ENCODE data around the gene TRPC6.
A peak's percentile ranks its signal among the peaks of the same experiment; 100 is the strongest.
"Not testable (repeated sequence)": the region's sequence is repeated elsewhere in the genome, so short reads cannot be mapped to it uniquely, and the experiment has no call there.

Gene TRPC6

DNA sequence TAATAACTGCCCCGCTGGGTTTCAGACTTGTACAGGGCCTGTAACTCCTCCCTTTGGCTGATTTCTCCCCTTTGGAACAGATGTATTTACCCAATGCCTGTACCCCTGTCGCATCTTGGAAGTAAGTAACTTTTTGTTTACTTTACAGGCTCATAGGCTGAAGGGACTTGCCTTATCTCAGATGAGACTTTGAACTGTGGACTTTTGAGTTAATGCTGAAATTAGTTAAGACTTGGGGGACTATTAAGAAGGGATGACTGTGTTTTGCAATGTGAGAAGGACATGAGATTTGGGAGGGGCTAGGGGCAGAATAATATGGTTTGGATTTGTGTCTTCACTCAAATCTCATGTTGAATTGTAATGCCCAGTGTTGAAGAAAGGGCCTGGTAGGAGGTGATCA, 62.0 kb downstream of the TRPC6 start:
- no peak for DNase-seq (ENCODE audit: low spot score)

DNA sequence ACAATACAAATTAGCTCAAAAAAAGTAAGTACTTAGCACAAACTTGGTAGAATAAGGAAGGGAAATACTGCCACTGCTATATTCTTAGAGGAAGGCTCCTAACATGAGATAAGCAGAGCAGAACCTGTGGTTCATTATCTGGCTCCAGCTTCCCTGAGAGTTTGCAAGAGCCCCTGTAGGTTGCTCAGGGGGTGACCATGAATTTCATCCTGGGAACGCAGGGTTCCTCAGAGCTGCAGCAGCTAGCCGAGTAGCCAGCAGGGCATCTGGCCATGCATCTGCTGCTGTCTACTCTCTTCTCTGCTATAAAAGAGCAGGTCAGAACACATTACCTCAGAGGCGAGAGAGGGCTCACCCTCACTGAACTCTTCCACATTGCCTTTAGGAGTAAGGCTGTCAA, 67.3 kb downstream of the TRPC6 start:
- no peak for DNase-seq (ENCODE audit: low spot score)

DNA sequence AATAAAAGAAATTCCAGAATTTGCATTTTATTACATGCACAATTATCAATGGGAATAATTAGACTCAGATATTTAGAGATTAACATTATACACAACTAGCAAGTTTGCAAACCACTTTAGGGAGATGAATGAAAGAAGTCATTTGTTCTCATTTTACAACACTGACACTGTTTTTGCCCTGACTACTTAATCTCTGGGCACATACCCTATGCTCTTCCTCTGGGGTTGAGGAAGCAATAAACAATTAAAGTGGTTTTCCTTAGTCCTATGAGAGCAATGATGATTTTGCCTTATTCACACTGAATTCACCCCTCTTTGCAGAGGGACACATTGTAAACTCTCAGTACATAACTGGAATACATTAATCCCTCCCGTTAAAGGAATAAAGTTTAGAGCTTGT, 72.7 kb downstream of the TRPC6 start:
- no peak for DNase-seq (ENCODE audit: low spot score)

DNA sequence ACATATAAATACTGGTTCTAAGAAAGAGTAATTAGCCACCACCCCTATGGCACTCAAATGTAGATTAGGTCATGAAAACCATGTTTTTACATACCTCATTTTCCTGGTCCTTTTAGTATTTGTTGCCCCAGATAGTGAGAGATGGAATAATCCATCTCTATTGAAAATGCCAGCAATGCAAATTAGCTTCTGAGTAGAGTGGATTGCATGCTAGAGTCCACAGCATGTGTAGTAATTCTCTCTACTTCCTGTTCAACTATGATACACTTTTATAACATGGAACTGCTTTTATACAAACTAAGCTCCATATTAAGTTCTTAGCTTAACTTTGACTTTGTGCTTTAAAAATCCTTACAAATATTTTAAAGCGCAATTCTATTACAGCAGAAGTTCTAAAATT, 73.2 kb downstream of the TRPC6 start:
- no peak for DNase-seq (ENCODE audit: low spot score)

DNA sequence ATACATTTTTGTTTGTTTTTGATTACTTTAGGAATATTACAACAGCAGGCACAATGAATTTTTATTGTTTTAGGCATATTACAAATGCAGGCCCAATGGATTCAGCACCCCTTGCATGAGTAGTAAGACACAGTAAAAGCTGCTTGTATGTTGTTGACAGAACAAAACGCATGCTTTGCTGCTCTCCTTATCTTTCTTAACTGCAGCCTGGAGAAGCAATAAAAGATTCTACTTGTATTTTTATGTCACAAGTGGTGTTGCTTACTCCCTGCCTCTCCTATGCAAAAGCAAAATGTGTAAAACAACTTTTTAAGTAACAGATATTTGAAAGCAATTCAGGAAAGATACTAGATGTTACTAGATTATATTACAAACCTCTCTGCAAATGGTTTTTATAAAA, 73.9 kb downstream of the TRPC6 start:
- DNase-seq (ENCODE audit: low spot score) = no peak

DNA sequence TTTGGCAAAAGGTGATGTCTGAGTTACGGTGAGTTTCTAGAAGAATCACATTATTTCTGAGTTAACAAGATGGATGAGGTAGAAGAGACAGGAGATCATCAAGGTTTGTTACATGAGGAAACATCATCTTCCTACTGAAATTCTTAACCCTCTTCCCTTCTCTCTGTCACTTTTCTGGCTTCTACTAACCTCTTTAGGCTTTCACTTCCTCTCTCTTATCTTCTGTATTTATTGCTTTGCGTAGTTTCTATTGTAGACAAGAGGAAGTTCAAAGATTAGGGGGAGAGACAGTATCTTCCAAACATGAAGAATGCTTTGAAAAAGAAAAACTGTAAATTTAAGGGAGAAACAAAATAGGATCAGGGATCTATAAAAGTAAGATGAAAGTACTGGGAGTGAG, 75.4 kb downstream of the TRPC6 start:
- no peak for DNase-seq (ENCODE audit: low spot score)

DNA sequence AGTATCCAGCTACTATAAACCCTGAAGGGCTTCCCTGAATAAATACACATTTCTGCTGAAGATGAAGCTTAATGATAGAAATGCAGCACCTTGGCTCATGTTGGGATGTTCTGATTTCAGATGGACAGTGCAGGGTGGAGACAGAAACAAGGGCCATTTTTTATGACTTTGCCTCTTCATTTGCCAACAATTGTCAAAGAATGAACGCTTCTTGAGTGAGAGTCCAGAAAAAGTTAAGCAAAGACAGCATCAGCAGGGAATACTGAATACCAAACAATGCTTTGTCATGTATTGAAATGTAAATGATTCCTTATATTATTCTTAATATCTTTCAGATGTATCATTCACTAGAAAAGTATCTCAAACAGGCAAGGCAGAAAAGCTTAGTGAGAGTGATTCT, 84.9 kb downstream of the TRPC6 start:
- DNase-seq (ENCODE audit: low spot score) = no peak

DNA sequence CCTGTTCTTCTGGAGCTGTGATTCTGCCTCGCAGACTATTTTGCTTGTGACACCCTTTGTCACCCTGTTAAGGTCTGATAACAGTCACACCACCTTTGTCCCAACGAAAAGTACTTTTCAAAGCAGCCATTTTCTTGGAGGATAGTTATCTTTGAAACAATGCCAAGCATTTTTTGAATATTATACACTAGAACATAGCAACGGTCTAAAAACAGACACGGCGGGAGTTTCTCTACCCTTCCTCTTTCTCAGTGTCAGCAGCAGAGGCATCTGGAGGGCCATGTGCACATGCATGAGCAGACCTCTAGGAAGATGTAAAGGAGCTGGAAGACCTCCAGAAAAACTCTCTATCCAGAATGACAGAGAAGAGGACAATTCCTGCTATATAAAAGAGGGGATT, 86.5 kb downstream of the TRPC6 start:
- no peak for DNase-seq (ENCODE audit: low spot score)

DNA sequence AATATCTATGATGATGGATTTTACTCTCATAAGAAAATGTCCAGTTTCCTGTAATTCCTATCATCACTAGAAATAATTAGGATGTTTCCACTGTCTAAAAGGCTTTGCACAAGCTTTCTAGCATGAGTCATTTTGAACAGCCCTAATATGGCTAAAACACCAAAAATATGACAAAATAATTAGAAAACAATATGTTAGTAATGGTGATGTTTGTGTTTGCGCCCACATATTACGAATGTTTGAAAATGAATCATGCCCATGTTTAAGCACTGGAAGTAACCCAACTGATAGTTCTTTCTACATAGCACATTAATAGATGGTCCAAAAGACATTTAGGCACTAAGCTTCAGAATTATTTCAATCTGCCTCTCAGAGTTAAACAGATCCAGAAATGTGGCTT, 96.0 kb downstream of the TRPC6 start:
- DNase-seq (ENCODE audit: low spot score) = no peak

DNA sequence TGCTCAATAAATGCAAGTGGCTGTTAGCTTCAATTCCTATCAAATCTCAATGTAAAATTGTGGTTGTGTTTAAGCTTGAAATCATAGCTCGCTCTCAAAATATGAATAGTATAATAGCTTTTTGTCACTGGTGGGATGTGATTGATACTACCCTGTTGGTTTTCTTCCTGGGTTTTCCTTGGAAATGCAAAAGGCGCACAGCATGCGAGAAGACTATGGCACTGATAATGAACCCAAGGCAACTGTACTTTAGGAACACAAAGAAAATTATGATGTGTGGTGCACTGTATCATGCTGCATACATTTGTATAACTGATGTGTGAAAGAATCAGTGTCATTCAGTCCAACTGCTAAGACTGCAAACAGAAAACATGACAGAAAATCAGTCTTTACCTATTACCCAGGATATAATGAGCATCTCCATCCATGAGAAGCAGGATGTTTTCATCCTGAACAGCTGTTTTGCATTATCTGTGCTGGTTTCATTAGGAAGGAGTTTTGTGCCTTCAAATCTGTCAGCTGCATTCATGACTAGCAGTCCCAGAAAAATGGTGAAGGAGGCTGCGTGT, 101.2 kb downstream of the TRPC6 start:
- no peak for DNase-seq (ENCODE audit: low spot score)

DNA sequence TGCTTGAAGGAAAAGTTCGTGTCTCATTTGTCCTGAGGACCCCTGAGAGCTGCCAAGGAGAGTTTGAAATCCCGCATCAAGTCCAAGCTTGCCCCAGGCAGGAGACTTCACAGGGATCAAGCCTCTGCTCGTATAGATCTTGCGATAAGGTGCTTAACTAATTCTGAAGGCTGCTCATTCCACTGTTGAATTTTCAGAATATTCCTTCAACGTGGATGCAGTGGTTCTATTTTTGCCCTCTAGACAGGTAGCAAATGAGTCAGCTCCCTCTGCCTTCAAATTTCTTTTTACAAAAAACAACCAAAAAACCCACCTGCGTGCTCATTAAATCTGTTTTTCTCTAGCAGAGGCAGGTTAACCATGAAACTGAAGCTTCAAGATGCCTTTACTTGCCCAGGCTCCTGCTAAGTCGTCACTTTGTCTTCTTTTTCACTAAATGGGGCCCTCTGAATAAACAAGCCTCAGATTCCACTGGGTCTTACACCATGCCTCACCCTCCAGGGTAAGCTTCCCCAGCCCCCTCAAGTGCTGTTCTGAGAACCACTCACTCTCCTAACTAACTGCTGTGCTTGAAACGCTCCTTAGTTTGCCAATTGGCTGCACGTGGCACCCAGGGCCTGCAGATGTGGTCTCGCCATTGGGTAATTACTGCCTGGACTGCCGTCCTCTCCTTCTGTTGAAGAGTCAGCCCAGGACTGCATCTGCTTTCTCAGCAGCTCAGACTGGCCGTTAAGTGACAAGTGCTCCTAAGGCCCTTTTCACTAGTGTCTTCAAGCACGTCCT, 105.0 kb downstream of the TRPC6 start:
- no peak for DNase-seq (ENCODE audit: low spot score)

DNA sequence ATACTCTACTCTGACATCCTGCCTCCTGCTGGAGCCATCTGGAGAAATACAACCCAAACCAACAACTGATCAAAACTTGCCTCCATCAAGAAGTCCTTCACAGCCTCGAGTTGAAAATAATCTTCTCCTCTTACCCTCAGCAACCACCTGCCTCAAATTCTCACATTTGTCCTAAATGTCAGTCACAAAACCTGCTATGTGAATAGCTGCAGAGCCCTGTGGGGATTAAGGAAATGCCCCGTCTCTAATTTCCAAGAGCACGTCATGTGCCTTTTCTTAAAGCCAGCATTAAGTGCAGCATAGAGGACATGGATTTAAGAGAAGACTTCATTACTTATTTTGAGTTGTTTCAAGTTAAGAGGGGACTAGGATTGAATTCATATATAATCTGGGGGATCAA, 105.9 kb downstream of the TRPC6 start:
- no peak for DNase-seq (ENCODE audit: low spot score)

DNA sequence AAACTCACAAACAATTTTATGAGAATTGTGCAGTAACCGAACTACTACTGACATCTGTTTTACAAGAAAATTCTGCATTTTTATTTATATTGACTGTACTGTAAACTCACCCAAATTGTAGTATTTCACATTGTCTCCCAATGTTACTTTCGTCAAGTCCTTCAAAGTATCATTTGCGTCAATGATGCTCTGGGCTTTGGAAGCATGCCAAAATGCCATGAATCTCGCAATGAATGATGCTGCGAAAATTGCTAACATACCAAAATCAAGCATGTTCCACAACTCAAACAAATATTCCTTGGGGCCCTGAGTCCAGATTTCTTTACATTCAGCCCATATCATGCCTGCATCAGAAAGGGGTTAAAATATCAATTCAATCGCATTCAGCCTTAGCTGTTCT, 107.6 kb downstream of the TRPC6 start:
- DNase-seq (ENCODE audit: low spot score) = no peak

DNA sequence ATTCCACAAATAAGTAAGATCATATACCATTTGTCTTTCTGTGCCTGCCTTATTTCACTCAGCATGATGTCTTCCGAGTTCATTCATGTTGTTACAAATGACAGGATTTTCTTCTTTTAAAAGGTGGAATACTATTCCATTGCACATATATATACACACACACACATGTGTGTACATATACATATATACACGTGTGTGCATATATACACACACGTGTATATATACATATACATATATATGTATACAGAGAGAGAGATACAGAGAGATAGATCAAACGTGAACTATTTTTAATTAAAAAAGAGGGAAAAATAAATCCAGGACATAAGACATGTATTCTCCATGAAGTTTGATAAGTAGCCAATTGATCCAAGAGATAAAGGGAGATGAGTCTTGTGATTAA, 108.1 kb downstream of the TRPC6 start:
- no peak for DNase-seq (ENCODE audit: low spot score)

DNA sequence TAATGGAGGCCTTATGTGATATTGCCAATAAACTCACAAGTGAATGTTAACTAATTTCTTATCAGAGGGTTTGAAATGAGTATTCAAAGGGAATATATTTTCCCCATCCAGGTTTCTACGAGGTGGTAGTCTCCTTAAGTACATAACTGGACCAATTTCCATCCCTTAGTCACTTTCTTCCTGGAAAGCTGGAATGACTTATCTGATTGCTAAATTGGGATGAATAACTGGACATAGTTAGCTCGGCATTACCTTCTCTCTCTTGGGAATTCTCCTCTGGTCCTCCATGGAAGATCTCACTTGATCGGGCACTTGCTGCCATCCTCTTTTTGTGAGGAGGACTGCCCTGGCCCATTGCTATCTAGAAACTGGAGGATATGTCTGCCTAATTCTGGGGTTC, 109.1 kb downstream of the TRPC6 start:
- DNase-seq (ENCODE audit: low spot score) = no peak

DNA sequence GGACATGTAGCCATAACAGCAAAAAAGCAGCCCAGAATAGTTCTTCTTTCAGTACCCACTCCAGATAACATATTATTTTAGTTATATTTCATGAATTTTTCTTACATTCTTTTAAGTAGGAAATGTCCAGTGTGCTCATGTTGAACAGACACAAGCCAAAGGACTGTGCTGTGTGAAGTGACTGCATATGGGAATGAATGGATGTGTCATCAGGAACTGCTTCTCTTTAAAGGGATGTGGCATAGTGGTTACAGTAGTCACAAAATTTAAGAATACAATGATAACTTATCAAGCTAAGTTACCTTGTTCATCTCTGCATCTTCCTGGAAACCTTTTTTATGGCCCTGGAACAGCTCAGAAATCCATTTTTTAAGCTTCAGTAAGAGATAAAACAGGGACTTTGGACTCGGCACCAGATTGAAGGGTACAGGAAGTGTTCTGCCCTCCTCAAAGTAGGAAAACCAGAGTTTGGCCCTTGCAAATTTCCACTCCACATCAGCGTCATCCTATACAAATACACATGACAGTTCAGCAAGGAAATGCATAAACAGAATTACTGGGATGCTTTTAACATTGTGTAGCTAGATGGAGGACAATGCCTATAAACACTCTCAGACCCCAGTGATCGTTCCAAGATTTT, 112.8 kb downstream of the TRPC6 start:
- DNase-seq (ENCODE audit: low spot score) = no peak

DNA sequence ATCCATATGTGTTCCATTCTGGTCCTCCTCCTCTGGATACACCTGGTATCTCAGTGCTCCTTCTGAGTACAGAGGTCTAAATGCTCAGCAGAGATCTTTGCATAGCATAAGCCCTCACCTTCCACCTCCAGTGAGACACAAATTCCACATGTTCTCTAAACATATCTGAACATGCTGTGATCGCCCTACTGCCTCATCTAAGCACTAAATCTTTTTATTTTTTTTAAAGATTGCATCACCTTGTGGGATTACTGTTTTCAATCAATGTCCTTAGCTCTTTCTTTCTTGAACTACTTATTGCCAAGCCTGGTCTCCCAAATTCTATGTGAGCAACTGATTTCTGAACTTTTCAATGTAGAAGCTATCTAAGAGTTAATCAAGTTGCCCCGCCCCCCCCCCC, 113.4 kb downstream of the TRPC6 start:
- DNase-seq (ENCODE audit: low spot score) = no peak

DNA sequence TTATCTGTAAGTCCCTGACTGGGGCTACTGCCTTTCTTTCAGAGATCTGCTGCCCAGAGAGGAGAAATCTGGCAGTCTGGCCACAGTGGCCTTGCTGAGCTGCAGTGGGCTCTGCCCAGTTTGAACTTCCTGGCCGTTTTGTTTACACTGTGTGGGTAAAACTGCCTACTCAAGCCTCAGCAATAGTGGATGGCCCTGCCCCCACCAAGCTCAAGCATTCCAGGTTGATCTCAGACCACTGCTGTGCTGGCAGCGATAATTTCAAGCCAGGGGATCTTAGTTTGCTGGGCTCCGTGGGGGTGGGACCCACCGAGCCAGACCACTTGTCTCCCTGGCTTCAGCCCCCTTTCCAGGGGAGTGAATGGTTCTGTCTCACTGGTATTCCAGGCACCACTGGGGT, 117.5 kb downstream of the TRPC6 start:
- no peak for DNase-seq (ENCODE audit: low spot score)

DNA sequence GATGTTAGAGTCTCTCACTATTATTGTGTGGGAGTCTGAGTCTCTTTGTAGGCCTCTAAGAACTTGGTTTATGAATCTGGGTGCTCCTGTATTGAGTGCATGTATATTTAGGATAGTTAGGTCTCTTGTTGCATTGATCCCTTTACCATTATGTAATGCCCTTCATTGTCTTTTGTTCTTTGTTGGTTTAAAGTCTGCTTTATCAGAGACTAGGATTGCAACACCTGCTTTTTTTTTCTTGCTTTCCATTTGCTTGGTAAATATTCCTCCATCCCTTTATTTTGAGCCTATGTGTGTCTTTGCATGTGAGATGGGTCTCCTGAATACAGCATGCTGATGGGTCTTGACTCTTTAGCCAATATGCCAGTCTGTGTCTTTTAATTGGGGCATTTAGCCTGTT, 119.4 kb downstream of the TRPC6 start:
- not testable (repeated sequence) for DNase-seq (ENCODE audit: low spot score)

DNA sequence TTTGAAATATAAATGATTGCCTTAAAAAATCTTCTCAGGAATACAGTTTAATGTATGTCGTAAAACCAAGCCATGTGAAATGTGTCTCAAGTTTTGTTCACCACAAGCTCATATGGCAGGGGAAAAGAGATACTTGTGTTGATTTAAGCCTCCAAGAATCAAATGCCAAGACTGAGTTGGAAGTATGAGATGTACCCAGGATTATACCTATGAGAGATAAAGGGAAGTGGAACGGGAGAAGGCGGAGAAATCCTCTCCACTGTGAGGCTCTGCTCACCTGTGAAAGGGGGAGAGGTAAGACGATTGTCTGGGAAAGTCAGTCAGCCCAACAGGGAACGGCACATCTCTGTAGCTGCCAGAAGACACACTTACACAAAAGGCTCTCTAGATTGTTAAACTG, 124.8 kb downstream of the TRPC6 start:
- DNase-seq (ENCODE audit: low spot score) = no peak

DNA sequence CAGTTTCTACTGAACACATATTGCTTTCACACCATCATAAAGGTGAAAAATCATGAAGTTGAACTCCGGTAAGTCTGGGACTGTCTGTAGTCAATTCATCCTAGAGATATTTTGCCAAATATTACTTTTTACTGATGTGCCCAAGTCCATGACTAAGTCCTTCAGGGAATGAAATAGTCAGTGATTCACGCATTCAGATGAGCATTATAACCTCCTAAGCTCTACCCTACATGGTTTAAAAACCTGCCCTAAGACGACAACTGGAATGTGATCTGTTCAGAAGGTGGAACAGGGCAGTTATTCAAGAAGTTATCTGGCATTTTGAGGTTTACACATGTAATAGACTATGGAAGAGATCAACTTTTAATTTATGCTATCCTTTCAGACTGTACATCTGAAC, 125.6 kb downstream of the TRPC6 start:
- no peak for DNase-seq (ENCODE audit: low spot score)

DNA sequence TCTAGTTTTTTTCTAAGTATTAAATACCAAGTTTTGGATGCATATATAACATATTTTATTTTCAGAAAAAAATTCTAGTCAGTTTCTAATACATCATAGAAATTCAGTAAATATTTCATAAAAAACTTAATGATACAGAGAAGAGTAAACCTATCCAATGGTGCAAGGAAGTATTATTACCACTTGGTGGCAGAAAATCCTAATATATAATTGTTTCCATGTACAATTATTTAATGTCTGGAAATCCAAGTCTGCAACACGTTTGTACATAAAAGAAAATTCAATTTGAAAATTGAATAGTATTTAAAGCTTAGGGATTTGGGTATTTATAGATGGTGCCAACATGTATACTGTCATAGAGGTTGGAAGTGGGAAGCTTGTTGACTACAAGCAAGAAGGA, 127.0 kb downstream of the TRPC6 start:
- peak; percentile 12 for DNase-seq (ENCODE audit: low spot score)

DNA sequence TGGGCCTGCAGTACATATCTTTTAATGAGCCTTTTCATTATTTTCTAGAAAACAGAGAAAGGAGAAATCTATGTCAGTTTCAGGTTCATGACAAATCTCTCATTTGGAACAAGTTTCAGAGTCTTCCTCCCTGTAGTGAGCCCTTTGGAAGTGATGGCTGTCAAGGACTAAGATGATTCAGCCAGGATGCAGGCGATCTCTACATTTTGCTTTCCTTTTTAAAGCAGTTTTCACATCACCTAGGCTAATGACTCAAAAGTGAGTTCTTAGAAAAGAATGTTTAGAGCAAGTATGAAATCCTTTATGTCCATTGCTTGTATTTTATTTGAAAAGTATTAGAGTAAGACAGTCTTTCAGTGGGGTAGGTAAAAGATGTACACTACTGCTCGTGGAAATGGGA, 130.1 kb downstream of the TRPC6 start:
- DNase-seq (ENCODE audit: low spot score) = no peak

Data from kidney capillary endothelial cell (primary cell).